ENCODE results near the gene ZNF451.

Gene ZNF451

DNA sequence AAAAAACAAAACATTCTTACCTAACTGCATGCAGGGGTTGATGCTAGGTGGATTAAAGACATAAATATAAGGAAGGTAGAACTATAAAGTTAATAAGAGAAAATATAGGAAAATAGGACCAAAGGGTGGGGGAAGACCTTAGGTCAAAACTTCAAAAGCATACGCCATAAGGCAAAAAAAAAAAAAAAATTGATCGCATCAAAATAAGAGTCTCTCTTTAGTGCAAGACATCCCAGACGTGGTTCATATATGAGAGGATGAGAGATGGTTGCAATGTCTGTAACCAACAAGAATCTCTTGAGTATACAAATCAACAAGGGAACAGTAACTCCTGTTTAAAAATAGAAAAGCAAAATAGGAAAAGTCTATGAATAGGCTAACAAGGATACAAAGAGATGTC lies 90.6 kb downstream of the ZNF451 start:
- TF ChIP-seq ZNF384 (IDR thresholded peaks at IDR 0.05) (peak; percentile 64), CTBP1 (IDR thresholded peaks at IDR 0.05; ENCODE audit: borderline replicate concordance) (no peak), FOXA1 (IDR thresholded peaks at IDR 0.05) (no peak), NFRKB (IDR thresholded peaks at IDR 0.05) (no peak)
- ChIA-PET CTCF (no interaction called here), POLR2A (no interaction called here)
- no peak for DNase-seq (ENCODE audit: extremely low spot score)

- TF ChIP-seq FOXM1 (IDR thresholded peaks at IDR 0.05; ENCODE audit: borderline replicate concordance) (no peak), ARNT (IDR thresholded peaks at IDR 0.05) (no peak), SP1 (IDR thresholded peaks at IDR 0.05) (no peak), CTBP1 (IDR thresholded peaks at IDR 0.05; ENCODE audit: borderline replicate concordance) (no peak), LEF1 (IDR thresholded peaks at IDR 0.05; ENCODE audit: borderline replicate concordance) (no peak), BHLHE40 (IDR thresholded peaks at IDR 0.05; ENCODE audit: borderline replicate concordance) (no peak), PKNOX1 (IDR thresholded peaks at IDR 0.05) (no peak), TARDBP (IDR thresholded peaks at IDR 0.05) (no peak), L3MBTL2 (conservative IDR thresholded peaks at IDR 0.05) (no peak), NFRKB (IDR thresholded peaks at IDR 0.05) (no peak), ELF4 (IDR thresholded peaks at IDR 0.05) (no peak), SUZ12 (IDR thresholded peaks at IDR 0.05) (no peak)
- POLR2A ChIA-PET, result no interaction called here
- CTCF ChIA-PET, result no interaction called here
- no peak for DNase-seq (ENCODE audit: extremely low spot score)
These were observed 92.0 kb downstream of the ZNF451 start for GRCh38 chr6:57182017-57182432.

DNA sequence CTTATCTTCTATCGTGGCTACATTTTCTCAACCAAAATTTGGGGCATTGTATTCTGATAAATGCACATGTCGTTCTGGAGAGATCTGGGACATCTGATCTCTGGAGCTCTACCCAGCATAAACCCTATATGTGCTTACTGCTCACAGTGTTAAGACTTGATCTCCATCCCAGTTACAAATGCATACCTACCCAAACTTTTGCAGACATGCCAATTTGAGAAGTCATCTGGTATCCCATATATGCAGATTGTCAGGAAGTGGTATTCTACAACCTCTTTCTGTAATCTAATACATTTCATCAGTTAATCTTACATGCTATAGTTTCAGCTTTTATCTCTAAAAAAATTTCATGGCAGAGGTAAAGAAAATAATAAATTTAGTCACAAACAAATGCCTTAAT lies 93.3 kb downstream of the ZNF451 start:
- ChIA-PET CTCF (interaction anchor here (0.6 kb wide), 1 partner anchor 263 kb away, joined by 6 read pairs; no protein-coding TSS in a partner anchor), POLR2A (no interaction called here)
- DNase-seq (ENCODE audit: extremely low spot score), result no peak
- TF ChIP-seq TARDBP (IDR thresholded peaks at IDR 0.05) (no peak), L3MBTL2 (conservative IDR thresholded peaks at IDR 0.05) (no peak), NFRKB (IDR thresholded peaks at IDR 0.05) (no peak), FOXK2 (IDR thresholded peaks at IDR 0.05) (no peak), ARNT (IDR thresholded peaks at IDR 0.05) (no peak), CTBP1 (IDR thresholded peaks at IDR 0.05; ENCODE audit: borderline replicate concordance) (no peak), BHLHE40 (IDR thresholded peaks at IDR 0.05; ENCODE audit: borderline replicate concordance) (no peak), SP1 (IDR thresholded peaks at IDR 0.05) (no peak), LEF1 (IDR thresholded peaks at IDR 0.05; ENCODE audit: borderline replicate concordance) (no peak), HDGF (IDR thresholded peaks at IDR 0.05; ENCODE audit: borderline replicate concordance) (no peak), ZNF384 (IDR thresholded peaks at IDR 0.05) (no peak), ELF4 (IDR thresholded peaks at IDR 0.05) (no peak), FOXM1 (IDR thresholded peaks at IDR 0.05; ENCODE audit: borderline replicate concordance) (no peak), SUZ12 (IDR thresholded peaks at IDR 0.05) (no peak)

- POLR2A ChIA-PET, result interaction anchor here (1.0 kb wide), 1 partner anchor 31 kb away, joined by 3 read pairs; no protein-coding TSS in a partner anchor
- CTCF ChIA-PET, result interaction anchor here (1.1 to 1.5 kb wide), 2 partner anchors 32 to 126 kb away, joined by 3 to 6 read pairs; no protein-coding TSS in a partner anchor
- no peak for TF ChIP-seq FOXA1 (IDR thresholded peaks at IDR 0.05)
- no peak for TF ChIP-seq HDGF (IDR thresholded peaks at IDR 0.05; ENCODE audit: borderline replicate concordance)
- TF ChIP-seq NFRKB (IDR thresholded peaks at IDR 0.05), result no peak
- TF ChIP-seq CTBP1 (IDR thresholded peaks at IDR 0.05; ENCODE audit: borderline replicate concordance), result no peak
- no peak for TF ChIP-seq PKNOX1 (IDR thresholded peaks at IDR 0.05)
- no peak for TF ChIP-seq BHLHE40 (IDR thresholded peaks at IDR 0.05; ENCODE audit: borderline replicate concordance)
- no peak for TF ChIP-seq SUZ12 (IDR thresholded peaks at IDR 0.05)
- TF ChIP-seq SP1 (IDR thresholded peaks at IDR 0.05), result no peak
- TF ChIP-seq L3MBTL2 (conservative IDR thresholded peaks at IDR 0.05), result no peak
- no peak for TF ChIP-seq TARDBP (IDR thresholded peaks at IDR 0.05)
- no peak for TF ChIP-seq FOXK2 (IDR thresholded peaks at IDR 0.05)
- no peak for TF ChIP-seq ARNT (IDR thresholded peaks at IDR 0.05)
- no peak for TF ChIP-seq LEF1 (IDR thresholded peaks at IDR 0.05; ENCODE audit: borderline replicate concordance)
- TF ChIP-seq FOXM1 (IDR thresholded peaks at IDR 0.05; ENCODE audit: borderline replicate concordance), result no peak
- no peak for TF ChIP-seq ELF4 (IDR thresholded peaks at IDR 0.05)
- no peak for TF ChIP-seq ZNF384 (IDR thresholded peaks at IDR 0.05)
- DNase-seq (ENCODE audit: extremely low spot score), result no peak
These were observed 100.2 kb downstream of the ZNF451 start for GRCh38 chr6:57190140-57190539.

DNA sequence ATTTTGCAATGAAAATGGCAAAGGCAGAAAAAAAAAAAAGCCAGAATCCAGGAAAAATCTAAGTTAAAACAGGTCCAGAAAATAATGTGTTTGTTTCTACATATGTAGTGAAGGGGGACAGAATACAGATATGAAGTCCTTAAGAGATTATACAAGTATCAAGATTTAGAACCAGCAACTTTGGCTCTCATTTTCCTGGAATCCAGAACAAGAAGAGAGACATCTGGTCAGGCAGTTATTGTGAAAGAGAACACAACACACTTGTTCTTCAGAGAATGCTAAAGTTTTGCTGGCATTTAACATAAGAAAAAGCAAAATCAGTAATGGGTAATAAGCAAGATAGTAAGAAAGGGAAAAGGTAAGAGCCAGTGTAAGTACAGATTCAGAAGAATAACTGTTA lies 103.2 kb downstream of the ZNF451 start:
- TF ChIP-seq L3MBTL2 (conservative IDR thresholded peaks at IDR 0.05) (no peak), FOXK2 (IDR thresholded peaks at IDR 0.05) (no peak), TARDBP (IDR thresholded peaks at IDR 0.05) (no peak), LEF1 (IDR thresholded peaks at IDR 0.05; ENCODE audit: borderline replicate concordance) (no peak), FOXA1 (IDR thresholded peaks at IDR 0.05) (no peak), PKNOX1 (IDR thresholded peaks at IDR 0.05) (no peak), ARNT (IDR thresholded peaks at IDR 0.05) (no peak), HDGF (IDR thresholded peaks at IDR 0.05; ENCODE audit: borderline replicate concordance) (no peak), ELF4 (IDR thresholded peaks at IDR 0.05) (no peak), FOXM1 (IDR thresholded peaks at IDR 0.05; ENCODE audit: borderline replicate concordance) (no peak), NFRKB (IDR thresholded peaks at IDR 0.05) (no peak), SP1 (IDR thresholded peaks at IDR 0.05) (no peak), BHLHE40 (IDR thresholded peaks at IDR 0.05; ENCODE audit: borderline replicate concordance) (no peak), SUZ12 (IDR thresholded peaks at IDR 0.05) (no peak), ZNF384 (IDR thresholded peaks at IDR 0.05) (no peak), CTBP1 (IDR thresholded peaks at IDR 0.05; ENCODE audit: borderline replicate concordance) (no peak)
- CTCF ChIA-PET, result no interaction called here
- POLR2A ChIA-PET, result no interaction called here
- DNase-seq (ENCODE audit: extremely low spot score), result no peak

DNA sequence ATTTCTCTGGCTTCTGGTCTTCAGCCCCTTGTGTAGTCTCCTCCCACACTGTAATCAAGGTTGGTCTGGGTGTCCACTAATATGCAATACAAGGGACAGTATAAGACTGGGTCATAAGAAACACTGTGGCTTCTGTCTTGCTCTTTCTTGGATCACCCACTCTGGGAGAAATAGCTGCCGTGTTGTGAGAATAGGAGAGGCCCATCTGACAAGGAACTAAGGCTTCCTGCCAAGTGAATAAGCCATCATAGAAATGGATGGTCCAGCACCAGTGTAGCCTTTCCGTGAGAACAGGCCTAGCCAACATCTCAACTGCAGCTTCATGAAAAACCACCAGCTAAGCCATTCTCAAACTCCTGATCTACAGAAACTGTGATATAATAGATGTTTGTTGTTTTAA lies 105.5 kb downstream of the ZNF451 start:
- ChIA-PET POLR2A (no interaction called here), CTCF (no interaction called here)
- no peak for DNase-seq (ENCODE audit: extremely low spot score)
- TF ChIP-seq FOXA1 (IDR thresholded peaks at IDR 0.05) (no peak), L3MBTL2 (conservative IDR thresholded peaks at IDR 0.05) (no peak)
